Muscle layer of duodenum (tissue), 2 donors: ENCODE data around the gene FOLR3.
"Not testable (repeated sequence)": the region's sequence is repeated elsewhere in the genome, so short reads cannot be mapped to it uniquely, and the experiment has no call there.

Source experiments
- H3K27ac ChIP-seq: one replicate; pipeline ENCODE4 v1.7.0; 2013; ENCODE audit warnings: mild to moderate bottlenecking, low read length
- H3K27me3 ChIP-seq: one replicate; pipeline ENCODE4 v1.7.0; 2013; ENCODE audit warnings: low read depth, mild to moderate bottlenecking, control low read depth, low read length
- H3K36me3 ChIP-seq, 2 donors: one replicate each; pipeline ENCODE4 v1.7.0; 2013; ENCODE audit warnings: low read length in 2 of 2, control low read depth in 1 of 2, mild to moderate bottlenecking in 1 of 2; ENCODE audit not compliant: insufficient read depth in 2 of 2, control insufficient read depth in 1 of 2
- H3K4me1 ChIP-seq, 2 donors: one replicate each; pipeline ENCODE4 v1.7.0; 2013; ENCODE audit warnings: low read length in 2 of 2, mild to moderate bottlenecking in 2 of 2, control low read depth in 1 of 2, moderate library complexity in 1 of 2; ENCODE audit not compliant: insufficient read depth in 2 of 2, control insufficient read depth in 1 of 2
- H3K4me3 ChIP-seq, 2 donors: one replicate each; pipeline ENCODE4 v1.7.0; 2013; ENCODE audit warnings: low read length in 2 of 2, low read depth in 1 of 2, mild to moderate bottlenecking in 1 of 2
- H3K9me3 ChIP-seq, 2 donors: one replicate each; pipeline ENCODE4 v1.7.0; 2013; ENCODE audit warnings: low read length in 2 of 2, control low read depth in 1 of 2, mild to moderate bottlenecking in 1 of 2; ENCODE audit not compliant: control insufficient read depth in 1 of 2
- donor health status: healthy.

The FOLR3 gene

GRCh38 chr11:72172043-72172442 lies 36.5 kb downstream of the FOLR3 start:
- not testable (repeated sequence) for H3K9me3 ChIP-seq, H3K36me3 ChIP-seq, H3K27me3 ChIP-seq, H3K27ac ChIP-seq, H3K4me1 ChIP-seq, H3K4me3 ChIP-seq

DNA sequence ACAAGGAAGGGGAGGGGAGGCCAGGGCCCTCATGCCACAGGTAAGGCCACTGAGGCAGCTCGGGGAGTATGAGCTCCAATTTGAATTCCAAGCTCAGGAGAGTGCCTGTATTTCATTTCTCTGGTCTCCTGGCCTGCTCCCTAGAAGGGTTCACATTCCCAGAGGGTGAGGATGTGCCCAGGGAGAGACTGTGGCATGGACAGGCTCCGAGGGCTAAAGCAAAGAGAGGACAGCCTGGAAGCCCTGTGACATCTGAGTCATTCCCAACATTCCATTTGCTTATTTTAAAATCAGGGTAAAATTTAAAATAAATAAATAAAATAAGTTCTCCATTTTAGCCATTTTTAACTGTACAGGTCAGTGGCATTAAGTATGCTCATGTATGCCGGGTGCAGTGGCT lies 37.8 kb downstream of the FOLR3 start:
- H3K4me1 ChIP-seq: no peaks in the 10 kb centered on the region
- H3K36me3 ChIP-seq: no peaks in the 10 kb centered on the region
- H3K27me3 ChIP-seq: no peaks in the 10 kb centered on the region
- H3K27ac ChIP-seq: no peak overlapping the region
- no peaks in the 10 kb centered on the region for H3K9me3 ChIP-seq
- H3K4me3 ChIP-seq: no peak overlapping the region

GRCh38 chr11:72174302-72175070 lies 39.0 kb downstream of the FOLR3 start:
- no peaks in the 10 kb centered on the region for H3K4me1 ChIP-seq
- no peaks in the 10 kb centered on the region for H3K27me3 ChIP-seq
- no peaks in the 10 kb centered on the region for H3K9me3 ChIP-seq
- no peaks in the 10 kb centered on the region for H3K36me3 ChIP-seq
- H3K27ac ChIP-seq: no peak overlapping the region
- no peak overlapping the region for H3K4me3 ChIP-seq

DNA sequence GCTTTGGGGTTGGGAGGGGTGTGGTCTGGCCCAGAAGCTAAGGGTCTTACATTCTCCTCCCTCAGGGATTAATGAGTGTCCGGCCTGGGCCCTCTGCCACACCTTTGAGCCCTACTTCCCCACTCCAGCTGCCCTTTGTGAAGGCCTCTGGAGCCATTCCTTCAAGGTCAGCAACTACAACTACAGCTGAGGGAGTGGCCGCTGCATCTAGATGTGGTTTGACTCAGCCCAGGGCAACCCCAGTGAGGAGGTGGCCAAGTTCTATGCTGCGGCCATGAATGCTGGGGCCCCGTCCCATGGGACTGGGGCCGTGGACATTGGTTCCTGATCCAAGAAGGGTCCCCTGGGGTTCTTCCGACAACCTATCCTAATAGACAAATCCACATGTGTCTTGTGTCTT lies 42.1 kb downstream of the FOLR3 start:
- H3K27me3 ChIP-seq: no peaks in the 10 kb centered on the region
- no peaks in the 10 kb centered on the region for H3K36me3 ChIP-seq
- H3K4me1 ChIP-seq: no peaks in the 10 kb centered on the region
- no peaks in the 10 kb centered on the region for H3K9me3 ChIP-seq
- H3K4me3 ChIP-seq: no peak overlapping the region
- no peak overlapping the region for H3K27ac ChIP-seq

DNA sequence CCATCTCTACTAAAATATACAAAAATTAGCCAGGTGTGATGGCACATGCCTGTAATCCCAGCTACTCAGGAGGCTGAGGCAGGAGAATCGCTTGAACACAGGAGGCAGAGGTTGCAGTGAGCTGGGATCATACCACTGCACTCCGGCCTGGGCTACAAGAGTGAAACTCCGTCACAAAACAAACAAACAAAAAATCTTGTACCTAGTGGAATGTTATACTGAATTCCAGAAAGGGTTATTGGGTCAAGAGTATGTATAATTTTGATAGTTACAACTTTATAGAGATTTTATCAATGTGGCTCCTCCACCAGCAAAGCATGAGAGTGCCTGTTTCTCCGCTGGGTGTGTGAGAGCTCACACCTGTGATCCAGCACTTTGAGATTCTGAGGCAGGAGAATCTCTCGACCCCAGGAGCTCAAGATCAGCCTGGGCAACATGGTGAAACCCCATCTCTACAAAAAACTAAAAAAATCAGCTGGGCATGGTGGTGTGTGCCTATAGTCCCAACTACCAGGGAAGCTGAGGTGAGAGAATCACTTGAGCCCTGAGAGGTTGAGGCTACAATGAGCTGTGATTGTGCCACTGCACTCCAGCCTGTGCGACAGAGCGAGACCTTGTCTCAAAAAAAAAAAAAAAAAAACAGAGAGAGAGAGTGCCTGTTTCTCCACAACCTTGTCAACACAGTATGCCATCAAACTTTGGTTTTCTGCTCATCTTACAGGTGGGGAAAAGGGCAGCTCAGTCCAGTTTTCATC lies 43.7 kb downstream of the FOLR3 start:
- no peak overlapping the region for H3K4me3 ChIP-seq
- H3K36me3 ChIP-seq: no peaks in the 10 kb centered on the region
- H3K9me3 ChIP-seq: no peaks in the 10 kb centered on the region
- H3K4me1 ChIP-seq: no peaks in the 10 kb centered on the region
- no peaks in the 10 kb centered on the region for H3K27me3 ChIP-seq
- H3K27ac ChIP-seq: no peak overlapping the region

DNA sequence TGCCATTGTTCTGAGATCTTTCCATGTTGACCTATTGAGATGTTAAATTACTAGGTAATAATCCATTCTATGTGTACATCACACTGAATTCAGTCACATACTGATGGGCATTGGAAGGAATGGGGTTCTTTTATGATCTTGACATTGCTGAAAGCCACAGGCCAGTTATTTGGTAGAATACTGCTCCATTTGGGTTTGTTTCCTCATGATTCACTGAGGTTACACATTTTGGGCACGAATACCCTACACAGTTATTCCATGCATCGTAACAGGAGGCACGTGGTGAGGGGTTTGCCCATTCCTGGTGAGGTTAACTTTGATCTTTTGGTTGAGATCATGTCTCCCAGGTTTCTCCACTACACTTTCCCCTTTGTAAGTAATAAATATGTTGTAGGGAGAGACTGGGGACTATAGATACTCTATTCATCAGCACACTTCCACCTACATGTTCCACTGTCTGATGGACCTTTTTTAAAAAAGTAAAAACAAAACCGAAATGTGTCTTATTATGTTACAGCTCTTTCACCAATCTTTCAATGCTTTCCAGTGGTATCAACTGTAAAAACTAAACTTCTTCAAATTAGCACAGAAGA lies 44.4 kb downstream of the FOLR3 start:
- no peak overlapping the region for H3K27ac ChIP-seq

GRCh38 chr11:72180892-72181552 lies 45.5 kb downstream of the FOLR3 start:
- not testable (repeated sequence) for H3K4me1 ChIP-seq, H3K27ac ChIP-seq, H3K9me3 ChIP-seq, H3K4me3 ChIP-seq, H3K27me3 ChIP-seq, H3K36me3 ChIP-seq

More for the DNA sequence above, 44.4 kb downstream of the FOLR3 start:
- Histone ChIP-seq H3K4me3 (no peak overlapping the region), H3K4me1 (no peaks in the 10 kb centered on the region), H3K27me3 (no peaks in the 10 kb centered on the region), H3K36me3 (no peaks in the 10 kb centered on the region), H3K9me3 (no peaks in the 10 kb centered on the region)

- H3K36me3 ChIP-seq, H3K4me1 ChIP-seq, H3K9me3 ChIP-seq, H3K27me3 ChIP-seq, H3K27ac ChIP-seq, H3K4me3 ChIP-seq: not testable (repeated sequence)
Observed at GRCh38 chr11:72181553-72181958, 46.0 kb downstream of the FOLR3 start.

DNA sequence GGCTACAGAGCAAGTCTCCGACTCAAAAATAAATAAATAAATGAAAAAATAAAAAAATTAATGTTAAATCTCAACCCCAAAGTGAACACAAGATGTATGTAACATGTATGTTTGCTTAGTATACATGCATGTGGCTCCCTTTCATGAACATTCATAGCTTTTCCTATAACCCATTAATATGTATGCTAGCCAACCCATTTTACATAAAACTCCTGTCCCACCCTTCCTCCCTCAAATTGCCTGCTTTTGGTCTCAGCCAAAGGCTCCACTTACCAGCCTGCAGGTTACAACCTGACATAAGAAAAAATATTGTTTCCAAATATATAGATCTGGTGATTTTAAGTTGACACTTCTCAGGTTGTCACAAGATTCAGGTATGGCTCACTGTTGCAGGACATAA lies 52.7 kb downstream of the FOLR3 start:
- H3K9me3 ChIP-seq: no peaks in the 10 kb centered on the region
- H3K4me3 ChIP-seq: no peak overlapping the region
- no peaks in the 10 kb centered on the region for H3K36me3 ChIP-seq
- H3K27ac ChIP-seq: no peak overlapping the region
- no peaks in the 10 kb centered on the region for H3K27me3 ChIP-seq
- H3K4me1 ChIP-seq: peaks cover 0 to 9% of the 10 kb centered on the region in 2 donors
